C4-2B (cell line): ENCODE data around the gene NAP1L4.

ENCODE experiments used
- ZFX ChIP-seq: fragments of 450-650 bp; IDR thresholded peaks from 2 replicates; pipeline ENCODE4 v1.6.1; 2017
- TF ChIP-seq, protein P1 (sequence below): fragments of 450-650 bp; conservative IDR thresholded peaks from 2 replicates; pipeline ENCODE4 v1.5.1; 2017; ENCODE audit warnings: mild to moderate bottlenecking

DNA sequence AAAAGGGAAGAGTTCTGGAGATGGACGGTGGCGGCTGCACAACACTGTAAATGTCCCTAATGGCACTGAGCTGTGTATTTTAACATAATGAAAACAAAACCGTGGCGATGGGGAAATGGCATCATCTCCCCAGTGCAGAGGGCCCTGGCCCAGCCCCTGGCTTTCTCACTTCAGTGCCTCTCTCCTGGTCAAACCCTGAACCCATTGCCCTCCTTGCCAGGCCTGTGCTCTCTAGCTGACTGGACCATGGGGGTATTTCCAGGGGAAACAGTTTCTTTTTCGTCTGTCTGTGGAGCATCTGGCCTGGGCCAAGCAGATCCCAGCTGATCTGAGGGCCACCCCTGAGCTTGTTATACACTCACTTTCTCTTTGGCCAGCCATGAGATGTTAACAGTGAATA is 17.4 kb upstream of the NAP1L4 start:
- TF ChIP-seq, protein P1, sequence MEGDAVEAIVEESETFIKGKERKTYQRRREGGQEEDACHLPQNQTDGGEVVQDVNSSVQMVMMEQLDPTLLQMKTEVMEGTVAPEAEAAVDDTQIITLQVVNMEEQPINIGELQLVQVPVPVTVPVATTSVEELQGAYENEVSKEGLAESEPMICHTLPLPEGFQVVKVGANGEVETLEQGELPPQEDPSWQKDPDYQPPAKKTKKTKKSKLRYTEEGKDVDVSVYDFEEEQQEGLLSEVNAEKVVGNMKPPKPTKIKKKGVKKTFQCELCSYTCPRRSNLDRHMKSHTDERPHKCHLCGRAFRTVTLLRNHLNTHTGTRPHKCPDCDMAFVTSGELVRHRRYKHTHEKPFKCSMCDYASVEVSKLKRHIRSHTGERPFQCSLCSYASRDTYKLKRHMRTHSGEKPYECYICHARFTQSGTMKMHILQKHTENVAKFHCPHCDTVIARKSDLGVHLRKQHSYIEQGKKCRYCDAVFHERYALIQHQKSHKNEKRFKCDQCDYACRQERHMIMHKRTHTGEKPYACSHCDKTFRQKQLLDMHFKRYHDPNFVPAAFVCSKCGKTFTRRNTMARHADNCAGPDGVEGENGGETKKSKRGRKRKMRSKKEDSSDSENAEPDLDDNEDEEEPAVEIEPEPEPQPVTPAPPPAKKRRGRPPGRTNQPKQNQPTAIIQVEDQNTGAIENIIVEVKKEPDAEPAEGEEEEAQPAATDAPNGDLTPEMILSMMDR = no peak
- TF ChIP-seq ZFX = no peak
